T1000 (cell line): ENCODE results near the gene TNFRSF6B.
A peak's percentile ranks its signal among the peaks of the same experiment; 100 is the strongest.
"Not testable (repeated sequence)": the region's sequence is repeated elsewhere in the genome, so short reads cannot be mapped to it uniquely, and the experiment has no call there.

ENCODE experiments used
- DNase-seq: peaks from one replicate; lab custom pipeline; 2025; ENCODE audit warnings: mixed read lengths; lab: John Stamatoyannopoulos, UW

Gene TNFRSF6B, protein sequence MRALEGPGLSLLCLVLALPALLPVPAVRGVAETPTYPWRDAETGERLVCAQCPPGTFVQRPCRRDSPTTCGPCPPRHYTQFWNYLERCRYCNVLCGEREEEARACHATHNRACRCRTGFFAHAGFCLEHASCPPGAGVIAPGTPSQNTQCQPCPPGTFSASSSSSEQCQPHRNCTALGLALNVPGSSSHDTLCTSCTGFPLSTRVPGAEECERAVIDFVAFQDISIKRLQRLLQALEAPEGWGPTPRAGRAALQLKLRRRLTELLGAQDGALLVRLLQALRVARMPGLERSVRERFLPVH

DNA sequence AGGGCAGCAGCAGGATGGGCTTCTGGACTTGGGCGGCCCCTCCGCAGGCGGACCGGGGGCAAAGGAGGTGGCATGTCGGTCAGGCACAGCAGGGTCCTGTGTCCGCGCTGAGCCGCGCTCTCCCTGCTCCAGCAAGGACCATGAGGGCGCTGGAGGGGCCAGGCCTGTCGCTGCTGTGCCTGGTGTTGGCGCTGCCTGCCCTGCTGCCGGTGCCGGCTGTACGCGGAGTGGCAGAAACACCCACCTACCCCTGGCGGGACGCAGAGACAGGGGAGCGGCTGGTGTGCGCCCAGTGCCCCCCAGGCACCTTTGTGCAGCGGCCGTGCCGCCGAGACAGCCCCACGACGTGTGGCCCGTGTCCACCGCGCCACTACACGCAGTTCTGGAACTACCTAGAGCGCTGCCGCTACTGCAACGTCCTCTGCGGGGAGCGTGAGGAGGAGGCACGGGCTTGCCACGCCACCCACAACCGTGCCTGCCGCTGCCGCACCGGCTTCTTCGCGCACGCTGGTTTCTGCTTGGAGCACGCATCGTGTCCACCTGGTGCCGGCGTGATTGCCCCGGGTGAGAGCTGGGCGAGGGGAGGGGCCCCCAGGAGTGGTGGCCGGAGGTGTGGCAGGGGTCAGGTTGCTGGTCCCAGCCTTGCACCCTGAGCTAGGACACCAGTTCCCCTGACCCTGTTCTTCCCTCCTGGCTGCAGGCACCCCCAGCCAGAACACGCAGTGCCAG lies at the start of gene TNFRSF6B:
TSS of gene TNFRSF6B (plus strand) at position 25 of the 729 bp plus-strand sequence. CDS start at position 141, 116 bp downstream.
- DNase-seq: no peak

- DNase-seq: no peak
Observed at GRCh38 chr20:63648190-63648589, 48.3 kb upstream of the TNFRSF6B start.

DNA sequence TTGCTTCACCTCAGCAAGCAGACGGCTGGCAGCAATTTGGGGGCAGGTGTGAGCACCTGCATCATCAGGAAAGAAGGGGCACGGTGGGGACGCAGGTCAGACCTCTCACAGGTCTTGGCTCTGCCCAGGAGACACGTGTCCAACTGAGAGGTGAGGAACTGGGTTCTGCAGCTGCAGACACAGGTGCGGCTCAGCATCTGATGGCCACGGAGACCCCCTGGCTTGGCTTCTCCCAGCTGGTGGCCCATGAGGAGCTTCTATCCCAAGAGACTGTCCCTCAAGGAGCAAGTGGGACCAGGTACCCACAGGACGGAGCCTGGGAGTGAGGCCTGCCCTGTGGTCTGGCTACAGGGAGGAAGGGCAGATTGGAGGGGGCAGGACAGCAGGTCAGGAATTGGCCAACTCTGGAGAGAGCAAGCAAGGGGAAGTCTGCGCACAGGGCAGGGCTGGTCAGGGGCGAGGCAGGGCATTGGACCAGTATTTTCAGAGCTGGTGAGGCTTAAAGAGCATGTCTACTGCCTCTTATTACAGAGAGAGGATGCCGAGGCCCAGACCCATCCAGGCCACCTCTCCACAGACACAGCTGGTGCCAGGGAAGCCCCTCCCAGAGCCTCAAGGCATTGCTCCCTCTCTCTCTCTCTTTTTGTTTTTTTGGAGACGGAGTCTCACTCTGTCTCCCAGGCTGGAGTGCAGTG lies 47.4 kb upstream of the TNFRSF6B start:
- DNase-seq: no peak

GRCh38 chr20:63650486-63650885 lies 46.0 kb upstream of the TNFRSF6B start:
- DNase-seq: not testable (repeated sequence)

DNA sequence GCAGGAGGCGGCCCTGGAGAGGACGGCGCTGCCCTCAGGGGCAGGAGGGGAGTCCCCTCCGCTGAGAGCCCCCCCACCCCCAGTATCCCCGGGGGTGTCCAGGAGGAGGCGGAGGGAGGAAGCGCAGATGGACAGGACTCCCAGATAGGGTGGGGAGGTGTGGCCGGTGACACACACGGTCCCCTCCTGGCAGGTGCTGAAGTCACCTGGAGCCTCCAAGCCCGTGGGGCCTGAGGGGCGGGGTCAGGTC lies 44.6 kb upstream of the TNFRSF6B start:
- no peak for DNase-seq

DNA sequence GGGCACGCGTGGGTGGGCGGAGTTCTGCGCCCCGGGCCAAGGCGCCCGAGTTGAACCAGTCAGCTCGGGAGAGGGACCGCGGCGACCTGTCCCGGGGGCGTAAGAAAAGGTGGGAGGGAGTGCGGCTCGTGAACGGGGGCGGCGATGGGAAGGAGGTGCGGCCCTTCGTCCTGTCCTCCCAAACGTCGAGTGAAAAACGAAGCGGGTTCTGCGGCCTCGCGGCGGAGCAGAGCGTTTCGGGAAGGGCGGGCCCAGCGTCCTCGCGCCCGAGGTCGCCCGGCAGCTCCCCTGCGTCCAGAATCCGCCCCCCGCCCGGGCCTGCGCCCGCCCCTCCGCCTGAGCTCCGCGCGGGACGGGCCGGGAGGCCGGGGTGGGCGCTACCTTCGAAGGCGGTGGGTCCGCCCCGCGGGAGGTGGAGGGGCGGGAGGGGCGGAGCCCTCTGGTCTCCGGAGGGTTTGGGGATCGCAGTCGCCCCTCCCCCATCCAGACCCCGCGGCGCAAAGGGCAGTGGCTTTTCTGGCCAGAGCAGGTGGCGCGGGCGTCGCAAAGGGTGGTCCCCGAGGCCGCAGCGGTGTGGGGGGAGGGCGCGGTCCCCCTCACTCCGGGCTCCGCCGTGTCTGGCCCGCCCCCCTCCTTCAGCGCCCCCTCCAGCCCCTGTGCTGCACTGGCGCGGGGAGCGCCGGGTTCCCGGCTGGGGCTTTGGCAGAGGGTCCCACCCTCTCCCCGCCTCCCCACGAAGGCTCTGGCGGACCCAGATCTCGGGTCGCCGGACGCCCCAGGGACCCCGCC lies 44.1 kb upstream of the TNFRSF6B start:
- DNase-seq: no peak

- DNase-seq: peak; percentile 59
Observed at GRCh38 chr20:63653041-63653973, 43.1 kb upstream of the TNFRSF6B start, which contains the start of gene STMN3. Gene STMN3, minus strand, starts transcription at chr20:63653424. Its CDS starts 79 bp downstream, at chr20:63653345.

GRCh38 chr20:63653974-63654668 lies 42.3 kb upstream of the TNFRSF6B start:
- no peak for DNase-seq

GRCh38 chr20:63655249-63655648 lies 41.2 kb upstream of the TNFRSF6B start:
- DNase-seq: no peak

- DNase-seq: no peak
Observed at GRCh38 chr20:63656451-63656850, 40.0 kb upstream of the TNFRSF6B start.

DNA sequence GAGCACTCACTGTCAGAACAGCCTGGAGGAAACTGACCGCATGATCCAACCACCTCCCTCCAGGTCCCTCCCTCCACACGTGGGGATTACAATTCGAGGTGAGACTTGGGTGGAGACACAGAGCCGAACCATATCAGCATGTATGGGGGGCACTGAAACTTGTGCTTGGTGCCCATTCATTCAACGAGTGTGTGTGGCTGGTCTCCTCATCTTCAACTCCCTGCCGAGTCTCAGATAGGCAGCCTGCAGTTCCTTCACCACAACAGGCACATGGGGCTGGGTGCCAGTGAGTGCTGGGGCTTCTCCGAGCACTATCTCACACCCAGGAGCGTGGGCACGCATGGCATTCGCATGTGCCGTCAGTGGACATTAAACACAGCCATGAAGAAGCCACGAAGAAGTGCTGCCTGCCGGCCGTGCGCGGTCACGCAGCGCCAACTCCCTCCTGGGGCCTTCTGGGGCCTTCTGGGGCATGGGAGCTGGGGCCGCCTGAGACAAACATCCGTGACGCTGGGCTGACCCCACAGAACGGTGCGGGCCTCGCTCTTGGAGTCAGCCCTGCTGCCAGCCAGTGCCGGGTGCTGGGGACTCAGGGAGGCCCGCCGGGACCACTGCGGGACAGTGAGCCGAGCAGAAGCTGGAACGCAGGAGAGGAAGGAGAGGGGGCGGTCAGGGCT lies 39.1 kb upstream of the TNFRSF6B start:
- DNase-seq: no peak

- peak; percentile 78 for DNase-seq
Observed at GRCh38 chr20:63657937-63658748, 38.3 kb upstream of the TNFRSF6B start, which contains the start of gene RTEL1. Gene RTEL1, plus strand, starts transcription at chr20:63658312. Its CDS starts 1,091 bp downstream, at chr20:63659403.

DNA sequence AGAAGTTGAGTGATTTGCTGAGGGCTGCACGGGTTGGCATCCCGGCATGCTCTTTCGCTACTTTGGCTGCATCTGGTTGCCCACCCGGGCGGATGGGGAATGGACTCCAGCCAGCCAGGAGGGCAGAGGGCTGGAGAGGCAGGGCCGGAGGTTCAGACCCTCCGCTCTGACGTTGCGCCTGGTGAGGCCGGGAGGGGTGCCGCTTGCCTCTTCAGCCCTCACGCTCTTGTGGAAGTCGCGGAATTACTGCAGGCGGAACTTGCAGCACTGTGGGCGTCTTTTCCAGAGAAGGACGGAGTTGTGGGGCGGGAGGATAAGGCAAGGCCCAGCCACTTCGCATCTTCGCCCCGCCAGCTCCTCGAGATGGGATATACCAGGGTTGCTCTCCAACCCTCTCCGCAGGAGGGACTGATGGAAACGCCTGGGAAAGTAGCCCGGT lies 37.7 kb upstream of the TNFRSF6B start:
- DNase-seq: no peak

- DNase-seq: no peak
Observed at GRCh38 chr20:63659370-63659769, 37.1 kb upstream of the TNFRSF6B start.

- not testable (repeated sequence) for DNase-seq
Observed at GRCh38 chr20:63660174-63660573, 36.3 kb upstream of the TNFRSF6B start.

DNA sequence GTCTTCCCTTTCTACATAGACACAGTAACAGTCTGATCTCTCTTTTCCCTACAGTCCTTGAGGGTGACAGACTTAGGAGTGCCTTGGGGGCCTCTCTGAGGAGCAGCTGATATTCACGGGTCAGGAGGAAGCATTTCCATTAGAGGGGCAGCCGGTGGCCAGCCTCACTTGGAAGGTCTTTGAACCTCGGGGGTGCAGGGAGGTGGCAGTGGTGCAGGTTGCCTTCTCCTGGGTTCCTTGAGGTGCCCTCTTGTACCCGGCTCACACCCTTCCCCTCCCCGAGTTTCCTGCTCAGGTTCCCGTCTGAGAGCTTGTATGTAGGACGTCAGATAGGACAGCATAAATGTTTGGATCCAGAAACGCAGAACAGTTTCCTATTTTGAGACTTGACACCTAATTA lies 35.8 kb upstream of the TNFRSF6B start:
- no peak for DNase-seq

- DNase-seq: no peak
Observed at GRCh38 chr20:63661108-63661507, 35.3 kb upstream of the TNFRSF6B start.

DNA sequence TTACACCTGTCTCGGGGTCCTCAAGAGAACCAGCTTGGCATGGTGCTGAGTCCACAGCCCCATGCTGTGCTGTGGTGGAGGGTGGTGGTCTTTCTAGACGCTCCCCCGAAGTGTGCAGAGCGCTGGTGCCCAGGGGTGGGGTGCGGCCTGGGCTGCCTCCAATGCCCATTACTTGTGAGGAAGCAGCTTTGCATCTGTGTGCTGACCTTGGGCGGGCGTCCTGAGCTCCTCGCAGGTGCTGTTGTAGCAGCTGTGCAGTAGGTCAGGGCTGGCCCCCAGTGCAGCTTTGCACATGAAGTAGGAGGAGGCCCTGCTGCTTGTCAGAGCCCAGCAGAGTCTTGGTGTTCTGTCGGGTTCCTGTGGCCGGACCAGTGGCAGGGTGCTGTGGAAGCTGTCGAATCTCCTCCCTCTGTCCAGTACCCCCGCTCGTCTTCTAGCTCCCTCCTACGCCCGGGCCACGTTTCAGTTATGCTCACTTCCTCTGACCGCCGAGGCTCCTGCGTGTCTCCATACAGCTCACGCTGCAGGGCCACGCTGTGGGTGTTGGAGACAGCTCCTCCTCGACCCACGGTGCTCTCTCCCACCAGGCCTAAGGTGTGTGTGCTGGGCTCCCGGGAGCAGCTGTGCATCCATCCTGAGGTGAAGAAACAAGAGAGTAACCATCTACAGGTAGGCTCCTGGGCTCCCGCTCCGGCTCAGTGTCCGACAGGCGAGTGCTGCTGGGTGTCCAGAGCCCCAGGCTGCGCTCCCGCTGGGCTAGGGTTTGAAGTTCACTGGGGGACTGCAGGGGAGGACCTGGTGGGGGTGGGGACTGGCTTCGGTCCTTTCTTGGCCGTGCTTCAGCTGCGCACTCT lies 34.3 kb upstream of the TNFRSF6B start:
- DNase-seq: no peak
